HepG2 (cell line): Measurements from ENCODE around the gene C13orf46.

ENCODE experiments used
- CBX5 ChIP-seq: sonication (generic); formaldehyde crosslinking; IDR thresholded peaks from 2 replicates; pipeline ENCODE4 v1.4.0; 2020; ENCODE audit warnings: missing genetic modification reagents, borderline replicate concordance
- CREB1 ChIP-seq, 2 experiments: fragments of 450-650 bp in 1 of 2; IDR thresholded peaks; 2 replicates each; pipeline ENCODE4 v1.6.1; 2016 to 2017; ENCODE audit warnings: control low read depth in 1 of 2, mild to moderate bottlenecking in 1 of 2, missing compliant biosample characterization in 1 of 2, missing genetic modification characterization in 1 of 2
- EZH2 ChIP-seq: conservative IDR thresholded peaks from 2 replicates; pipeline ENCODE4 v1.6.1; 2012; ENCODE audit warnings: mild to moderate bottlenecking, low read depth, low read length, moderate library complexity
- KLF16 ChIP-seq, 2 experiments: sonication (generic) in 1 of 2; formaldehyde crosslinking in 1 of 2; IDR thresholded peaks; 2 replicates each; pipeline versions ENCODE4 v1.6.1 to v1.8.0; 2016 to 2023; ENCODE audit warnings: missing genetic modification reagents in 2 of 2, missing compliant biosample characterization in 1 of 2
- NR2C2 ChIP-seq: sonication (generic); formaldehyde crosslinking; IDR thresholded peaks from 2 replicates; pipeline ENCODE4 v1.4.0; 2020; ENCODE audit warnings: missing genetic modification reagents, mild to moderate bottlenecking, moderate library complexity, borderline replicate concordance
- TOE1 ChIP-seq: sonication (generic); formaldehyde crosslinking; IDR thresholded peaks from 2 replicates; pipeline ENCODE4 v1.4.0; 2020; ENCODE audit warnings: mild to moderate bottlenecking, missing genetic modification reagents
- ZNF598 ChIP-seq: sonication (generic); formaldehyde crosslinking; IDR thresholded peaks from 2 replicates; pipeline ENCODE4 v1.5.1; 2020; ENCODE audit warnings: mild to moderate bottlenecking, missing genetic modification reagents, borderline replicate concordance
- TF ChIP-seq, protein P1 (sequence below): fragments of 450-650 bp; IDR thresholded peaks from 2 replicates; pipeline ENCODE4 v1.6.1; 2017; ENCODE audit warnings: mild to moderate bottlenecking
- TF ChIP-seq, protein P2 (sequence below): sonication (generic); formaldehyde crosslinking; IDR thresholded peaks from 2 replicates; pipeline ENCODE4 v1.8.1; 2022; ENCODE audit warnings: mild to moderate bottlenecking, missing genetic modification reagents
- TF ChIP-seq, protein P3 (sequence below): sonication (generic); formaldehyde crosslinking; IDR thresholded peaks from 2 replicates; pipeline ENCODE4 v1.5.0; 2020; ENCODE audit warnings: mild to moderate bottlenecking, missing genetic modification reagents, moderate library complexity
- TF ChIP-seq, protein P4 (sequence below): sonication (generic); formaldehyde crosslinking; conservative IDR thresholded peaks from 2 replicates; pipeline ENCODE4 v1.4.0; 2020; ENCODE audit warnings: missing genetic modification reagents
- TF ChIP-seq, protein P5 (sequence below): IDR thresholded peaks from 2 replicates; pipeline ENCODE4 v1.6.1; 2016; ENCODE audit warnings: low read depth, borderline replicate concordance
- TF ChIP-seq, protein P6 (sequence below): IDR thresholded peaks from 2 replicates; pipeline ENCODE4 v1.6.1; 2012; ENCODE audit warnings: inconsistent platforms
- TF ChIP-seq, protein P7 (sequence below): sonication (generic); formaldehyde crosslinking; IDR thresholded peaks from 2 replicates; pipeline ENCODE4 v1.5.1; 2020; ENCODE audit warnings: mild to moderate bottlenecking, missing genetic modification reagents

DNA sequence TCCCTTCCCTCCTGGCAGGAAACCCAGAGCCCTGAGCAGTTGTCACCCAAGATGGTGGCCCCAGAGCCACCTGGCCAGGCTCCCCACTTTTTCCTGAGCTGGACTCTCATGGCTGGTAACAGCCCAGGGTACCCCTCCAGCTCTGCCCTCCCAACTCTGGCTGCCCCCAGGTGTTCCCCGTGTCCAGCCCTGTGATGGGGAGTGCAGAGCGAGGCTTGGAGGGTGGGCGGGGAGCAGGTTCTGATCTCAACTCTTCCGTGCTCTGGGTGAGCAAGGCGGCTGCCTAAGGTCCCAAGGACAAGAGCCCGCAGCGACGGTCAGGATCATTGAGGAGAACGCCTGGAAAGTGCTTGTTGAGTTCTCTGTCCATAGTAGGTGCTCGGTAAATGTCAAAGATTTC, 55.3 kb downstream of the C13orf46 start:
- TF ChIP-seq, protein P1, sequence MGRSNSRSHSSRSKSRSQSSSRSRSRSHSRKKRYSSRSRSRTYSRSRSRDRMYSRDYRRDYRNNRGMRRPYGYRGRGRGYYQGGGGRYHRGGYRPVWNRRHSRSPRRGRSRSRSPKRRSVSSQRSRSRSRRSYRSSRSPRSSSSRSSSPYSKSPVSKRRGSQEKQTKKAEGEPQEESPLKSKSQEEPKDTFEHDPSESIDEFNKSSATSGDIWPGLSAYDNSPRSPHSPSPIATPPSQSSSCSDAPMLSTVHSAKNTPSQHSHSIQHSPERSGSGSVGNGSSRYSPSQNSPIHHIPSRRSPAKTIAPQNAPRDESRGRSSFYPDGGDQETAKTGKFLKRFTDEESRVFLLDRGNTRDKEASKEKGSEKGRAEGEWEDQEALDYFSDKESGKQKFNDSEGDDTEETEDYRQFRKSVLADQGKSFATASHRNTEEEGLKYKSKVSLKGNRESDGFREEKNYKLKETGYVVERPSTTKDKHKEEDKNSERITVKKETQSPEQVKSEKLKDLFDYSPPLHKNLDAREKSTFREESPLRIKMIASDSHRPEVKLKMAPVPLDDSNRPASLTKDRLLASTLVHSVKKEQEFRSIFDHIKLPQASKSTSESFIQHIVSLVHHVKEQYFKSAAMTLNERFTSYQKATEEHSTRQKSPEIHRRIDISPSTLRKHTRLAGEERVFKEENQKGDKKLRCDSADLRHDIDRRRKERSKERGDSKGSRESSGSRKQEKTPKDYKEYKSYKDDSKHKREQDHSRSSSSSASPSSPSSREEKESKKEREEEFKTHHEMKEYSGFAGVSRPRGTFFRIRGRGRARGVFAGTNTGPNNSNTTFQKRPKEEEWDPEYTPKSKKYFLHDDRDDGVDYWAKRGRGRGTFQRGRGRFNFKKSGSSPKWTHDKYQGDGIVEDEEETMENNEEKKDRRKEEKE, result no peak
- TF ChIP-seq, protein P2, sequence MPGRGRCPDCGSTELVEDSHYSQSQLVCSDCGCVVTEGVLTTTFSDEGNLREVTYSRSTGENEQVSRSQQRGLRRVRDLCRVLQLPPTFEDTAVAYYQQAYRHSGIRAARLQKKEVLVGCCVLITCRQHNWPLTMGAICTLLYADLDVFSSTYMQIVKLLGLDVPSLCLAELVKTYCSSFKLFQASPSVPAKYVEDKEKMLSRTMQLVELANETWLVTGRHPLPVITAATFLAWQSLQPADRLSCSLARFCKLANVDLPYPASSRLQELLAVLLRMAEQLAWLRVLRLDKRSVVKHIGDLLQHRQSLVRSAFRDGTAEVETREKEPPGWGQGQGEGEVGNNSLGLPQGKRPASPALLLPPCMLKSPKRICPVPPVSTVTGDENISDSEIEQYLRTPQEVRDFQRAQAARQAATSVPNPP, result no peak
- TF ChIP-seq NR2C2 (CRISPR knock-in tag), result no peak
- TF ChIP-seq KLF16 (CRISPR knock-in tag; IDR thresholded peaks at IDR 0.05), result no peak
- TF ChIP-seq ZNF598, result no peak
- no peak for TF ChIP-seq TOE1 (CRISPR knock-in tag)
- no peak for TF ChIP-seq CBX5 (CRISPR knock-in tag)
- TF ChIP-seq, protein P3, sequence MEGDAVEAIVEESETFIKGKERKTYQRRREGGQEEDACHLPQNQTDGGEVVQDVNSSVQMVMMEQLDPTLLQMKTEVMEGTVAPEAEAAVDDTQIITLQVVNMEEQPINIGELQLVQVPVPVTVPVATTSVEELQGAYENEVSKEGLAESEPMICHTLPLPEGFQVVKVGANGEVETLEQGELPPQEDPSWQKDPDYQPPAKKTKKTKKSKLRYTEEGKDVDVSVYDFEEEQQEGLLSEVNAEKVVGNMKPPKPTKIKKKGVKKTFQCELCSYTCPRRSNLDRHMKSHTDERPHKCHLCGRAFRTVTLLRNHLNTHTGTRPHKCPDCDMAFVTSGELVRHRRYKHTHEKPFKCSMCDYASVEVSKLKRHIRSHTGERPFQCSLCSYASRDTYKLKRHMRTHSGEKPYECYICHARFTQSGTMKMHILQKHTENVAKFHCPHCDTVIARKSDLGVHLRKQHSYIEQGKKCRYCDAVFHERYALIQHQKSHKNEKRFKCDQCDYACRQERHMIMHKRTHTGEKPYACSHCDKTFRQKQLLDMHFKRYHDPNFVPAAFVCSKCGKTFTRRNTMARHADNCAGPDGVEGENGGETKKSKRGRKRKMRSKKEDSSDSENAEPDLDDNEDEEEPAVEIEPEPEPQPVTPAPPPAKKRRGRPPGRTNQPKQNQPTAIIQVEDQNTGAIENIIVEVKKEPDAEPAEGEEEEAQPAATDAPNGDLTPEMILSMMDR, result no peak
- TF ChIP-seq, protein P4, sequence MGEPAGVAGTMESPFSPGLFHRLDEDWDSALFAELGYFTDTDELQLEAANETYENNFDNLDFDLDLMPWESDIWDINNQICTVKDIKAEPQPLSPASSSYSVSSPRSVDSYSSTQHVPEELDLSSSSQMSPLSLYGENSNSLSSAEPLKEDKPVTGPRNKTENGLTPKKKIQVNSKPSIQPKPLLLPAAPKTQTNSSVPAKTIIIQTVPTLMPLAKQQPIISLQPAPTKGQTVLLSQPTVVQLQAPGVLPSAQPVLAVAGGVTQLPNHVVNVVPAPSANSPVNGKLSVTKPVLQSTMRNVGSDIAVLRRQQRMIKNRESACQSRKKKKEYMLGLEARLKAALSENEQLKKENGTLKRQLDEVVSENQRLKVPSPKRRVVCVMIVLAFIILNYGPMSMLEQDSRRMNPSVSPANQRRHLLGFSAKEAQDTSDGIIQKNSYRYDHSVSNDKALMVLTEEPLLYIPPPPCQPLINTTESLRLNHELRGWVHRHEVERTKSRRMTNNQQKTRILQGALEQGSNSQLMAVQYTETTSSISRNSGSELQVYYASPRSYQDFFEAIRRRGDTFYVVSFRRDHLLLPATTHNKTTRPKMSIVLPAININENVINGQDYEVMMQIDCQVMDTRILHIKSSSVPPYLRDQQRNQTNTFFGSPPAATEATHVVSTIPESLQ, result no peak
- no peak for TF ChIP-seq EZH2
- no peak for TF ChIP-seq CREB1 (IDR thresholded peaks at IDR 0.05)
- TF ChIP-seq CREB1 (CRISPR knock-in tag; IDR thresholded peaks at IDR 0.05), result no peak
- TF ChIP-seq, protein P5, sequence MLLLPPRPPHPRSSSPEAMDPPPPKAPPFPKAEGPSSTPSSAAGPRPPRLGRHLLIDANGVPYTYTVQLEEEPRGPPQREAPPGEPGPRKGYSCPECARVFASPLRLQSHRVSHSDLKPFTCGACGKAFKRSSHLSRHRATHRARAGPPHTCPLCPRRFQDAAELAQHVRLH (CRISPR knock-in tag), result no peak
- TF ChIP-seq, protein P6, sequence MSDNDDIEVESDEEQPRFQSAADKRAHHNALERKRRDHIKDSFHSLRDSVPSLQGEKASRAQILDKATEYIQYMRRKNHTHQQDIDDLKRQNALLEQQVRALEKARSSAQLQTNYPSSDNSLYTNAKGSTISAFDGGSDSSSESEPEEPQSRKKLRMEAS, result no peak
- TF ChIP-seq, protein P7, sequence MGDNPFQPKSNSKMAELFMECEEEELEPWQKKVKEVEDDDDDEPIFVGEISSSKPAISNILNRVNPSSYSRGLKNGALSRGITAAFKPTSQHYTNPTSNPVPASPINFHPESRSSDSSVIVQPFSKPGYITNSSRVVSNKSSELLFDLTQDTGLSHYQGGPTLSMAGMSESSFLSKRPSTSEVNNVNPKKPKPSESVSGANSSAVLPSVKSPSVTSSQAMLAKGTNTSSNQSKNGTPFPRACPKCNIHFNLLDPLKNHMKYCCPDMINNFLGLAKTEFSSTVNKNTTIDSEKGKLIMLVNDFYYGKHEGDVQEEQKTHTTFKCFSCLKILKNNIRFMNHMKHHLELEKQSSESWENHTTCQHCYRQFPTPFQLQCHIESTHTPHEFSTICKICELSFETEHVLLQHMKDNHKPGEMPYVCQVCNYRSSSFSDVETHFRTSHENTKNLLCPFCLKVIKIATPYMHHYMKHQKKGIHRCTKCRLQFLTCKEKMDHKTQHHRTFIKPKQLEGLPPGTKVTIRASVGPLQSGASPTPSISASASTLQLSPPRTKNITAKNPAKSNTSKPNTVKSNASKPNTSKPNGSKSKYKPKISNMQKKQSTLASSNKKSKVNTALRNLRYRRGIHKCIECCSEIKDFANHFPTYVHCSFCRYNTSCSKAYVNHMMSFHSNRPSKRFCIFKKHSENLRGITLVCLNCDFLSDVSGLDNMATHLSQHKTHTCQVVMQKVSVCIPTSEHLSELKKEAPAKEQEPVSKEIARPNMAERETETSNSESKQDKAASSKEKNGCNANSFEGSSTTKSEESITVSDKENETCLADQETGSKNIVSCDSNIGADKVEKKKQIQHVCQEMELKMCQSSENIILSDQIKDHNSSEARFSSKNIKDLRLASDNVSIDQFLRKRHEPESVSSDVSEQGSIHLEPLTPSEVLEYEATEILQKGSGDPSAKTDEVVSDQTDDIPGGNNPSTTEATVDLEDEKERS, result no peak
